ENCODE measurements around the gene CYP27C1.

CYP27C1 gene

GRCh38 chr2:127157114-127157513 lies 63.0 kb downstream of the CYP27C1 start:
- no peak overlapping the region for H4K91ac ChIP-seq (ENCODE audit: low read length)
- H3K4ac ChIP-seq (ENCODE audit: low read depth in 1 of 2, low read length in 2 of 2) = no peak overlapping the region
- no peak overlapping the region for H3K18ac ChIP-seq (ENCODE audit: low read depth in 1 of 2, low read length in 2 of 2)
- no peaks in the 10 kb centered on the region for H3K27me3 ChIP-seq (ENCODE audit: control insufficient read depth in 1 of 2, insufficient read depth in 1 of 2, low read length in 2 of 2)
- 90% methylated on average over 6 of the region's 6 CpGs for WGBS
- no peak overlapping the region for H2AK5ac ChIP-seq (ENCODE audit: low read length, severe bottlenecking)
- no peak overlapping the region for H4K8ac ChIP-seq (ENCODE audit: low read length)
- no peak overlapping the region for H3K14ac ChIP-seq (ENCODE audit: low read length in 2 of 2)
- no peak overlapping the region for H2AFZ ChIP-seq (ENCODE audit: low read depth, low read length)
- no peak overlapping the region for H3K27ac ChIP-seq (ENCODE audit: low read length, poor library complexity, severe bottlenecking)
- H2BK5ac ChIP-seq (ENCODE audit: low read depth, low read length, poor library complexity, severe bottlenecking) = no peak overlapping the region
- no peak overlapping the region for H3K4me3 ChIP-seq (ENCODE audit: insufficient read depth in 1 of 2, low read depth in 1 of 2, low read length in 2 of 2)
- no peak overlapping the region for H2BK15ac ChIP-seq (ENCODE audit: low read depth, poor library complexity, severe bottlenecking)
- peaks cover 31% of the 10 kb centered on the region for H3K4me1 ChIP-seq (ENCODE audit: control insufficient read depth, insufficient read depth, low read depth, low read length)
- H3K9ac ChIP-seq (ENCODE audit: low read length) = no peak overlapping the region
- H3K36me3 ChIP-seq (ENCODE audit: control insufficient read depth in 1 of 2, insufficient read depth in 2 of 2, low read depth in 1 of 2, low read length in 2 of 2) = no peaks in the 10 kb centered on the region
- no peaks in the 10 kb centered on the region for H3K79me1 ChIP-seq (replicated peaks; ENCODE audit: low read length, poor library complexity, severe bottlenecking)
- no peak overlapping the region for H2BK120ac ChIP-seq (ENCODE audit: low read depth, low read length)
- no peak for DNase-seq
- no peaks in the 10 kb centered on the region for H3K9me3 ChIP-seq (ENCODE audit: control insufficient read depth, low read length)
- no peak overlapping the region for H3K23ac ChIP-seq (ENCODE audit: low read length in 2 of 2)
- no peak overlapping the region for H3K4me2 ChIP-seq (ENCODE audit: low read length, poor library complexity, severe bottlenecking)
- H2BK12ac ChIP-seq (ENCODE audit: low read length in 2 of 2) = peak overlapping the region in 1 of 2 experiments; percentile 87

GRCh38 chr2:127155947-127156346 lies 64.2 kb downstream of the CYP27C1 start:
- H2BK12ac ChIP-seq (ENCODE audit: low read length in 2 of 2) = peak overlapping the region in 1 of 2 experiments; percentile 12
- H3K9ac ChIP-seq (ENCODE audit: low read length) = peak overlapping the region; percentile 83
- 4% methylated on average over 2 of the region's 2 CpGs for WGBS
- H3K27me3 ChIP-seq (ENCODE audit: control insufficient read depth in 1 of 2, insufficient read depth in 1 of 2, low read length in 2 of 2) = no peaks in the 10 kb centered on the region
- peak overlapping the region in 1 of 2 experiments; percentile 39 for H3K4me3 ChIP-seq (ENCODE audit: insufficient read depth in 1 of 2, low read depth in 1 of 2, low read length in 2 of 2)
- no peak overlapping the region for H2BK15ac ChIP-seq (ENCODE audit: low read depth, poor library complexity, severe bottlenecking)
- H2AFZ ChIP-seq (ENCODE audit: low read depth, low read length) = no peak overlapping the region
- H3K4me2 ChIP-seq (ENCODE audit: low read length, poor library complexity, severe bottlenecking) = no peak overlapping the region
- DNase-seq = peak; percentile 51
- peaks cover 26% of the 10 kb centered on the region for H3K4me1 ChIP-seq (ENCODE audit: control insufficient read depth, insufficient read depth, low read depth, low read length)
- no peaks in the 10 kb centered on the region for H3K79me1 ChIP-seq (replicated peaks; ENCODE audit: low read length, poor library complexity, severe bottlenecking)
- H3K36me3 ChIP-seq (ENCODE audit: control insufficient read depth in 1 of 2, insufficient read depth in 2 of 2, low read depth in 1 of 2, low read length in 2 of 2) = no peaks in the 10 kb centered on the region
- H3K27ac ChIP-seq (ENCODE audit: low read length, poor library complexity, severe bottlenecking) = peak overlapping the region; percentile 66
- no peak overlapping the region for H4K91ac ChIP-seq (ENCODE audit: low read length)
- no peaks in the 10 kb centered on the region for H3K9me3 ChIP-seq (ENCODE audit: control insufficient read depth, low read length)
- H3K4ac ChIP-seq (ENCODE audit: low read depth in 1 of 2, low read length in 2 of 2) = no peak overlapping the region
- H2BK120ac ChIP-seq (ENCODE audit: low read depth, low read length) = no peak overlapping the region
- H3K23ac ChIP-seq (ENCODE audit: low read length in 2 of 2) = no peak overlapping the region
- no peak overlapping the region for H2BK5ac ChIP-seq (ENCODE audit: low read depth, low read length, poor library complexity, severe bottlenecking)
- H3K18ac ChIP-seq (ENCODE audit: low read depth in 1 of 2, low read length in 2 of 2) = no peak overlapping the region
- H2AK5ac ChIP-seq (ENCODE audit: low read length, severe bottlenecking) = no peak overlapping the region
- no peak overlapping the region for H3K14ac ChIP-seq (ENCODE audit: low read length in 2 of 2)
- H4K8ac ChIP-seq (ENCODE audit: low read length) = no peak overlapping the region

- 92% methylated on average over 4 of the region's 7 CpGs for WGBS
- H3K27ac ChIP-seq (ENCODE audit: low read length, poor library complexity, severe bottlenecking) = peak overlapping the region; percentile 86
Measured at GRCh38 chr2:127155028-127155581, 65.0 kb downstream of the CYP27C1 start.

GRCh38 chr2:127154396-127154795 lies 65.7 kb downstream of the CYP27C1 start:
- no peaks in the 10 kb centered on the region for H3K27me3 ChIP-seq (ENCODE audit: control insufficient read depth in 1 of 2, insufficient read depth in 1 of 2, low read length in 2 of 2)
- H2BK12ac ChIP-seq (ENCODE audit: low read length in 2 of 2) = peak overlapping the region; percentile 76 to 91
- H3K18ac ChIP-seq (ENCODE audit: low read depth in 1 of 2, low read length in 2 of 2) = peak overlapping the region in 1 of 2 experiments; percentile 54
- peak overlapping the region; percentile 83 for H3K9ac ChIP-seq (ENCODE audit: low read length)
- H3K9me3 ChIP-seq (ENCODE audit: control insufficient read depth, low read length) = no peaks in the 10 kb centered on the region
- peak overlapping the region; percentile 13 for H2BK120ac ChIP-seq (ENCODE audit: low read depth, low read length)
- peak overlapping the region; percentile 53 for H2BK15ac ChIP-seq (ENCODE audit: low read depth, poor library complexity, severe bottlenecking)
- H4K8ac ChIP-seq (ENCODE audit: low read length) = peak overlapping the region; percentile 50
- no peak overlapping the region for H2AFZ ChIP-seq (ENCODE audit: low read depth, low read length)
- H3K79me1 ChIP-seq (replicated peaks; ENCODE audit: low read length, poor library complexity, severe bottlenecking) = no peaks in the 10 kb centered on the region
- 82% methylated on average over 2 of the region's 4 CpGs for WGBS
- DNase-seq = no peak
- H3K27ac ChIP-seq (ENCODE audit: low read length, poor library complexity, severe bottlenecking) = peak overlapping the region; percentile 86
- peak overlapping the region in 1 of 2 experiments; percentile 8 for H3K4me3 ChIP-seq (ENCODE audit: insufficient read depth in 1 of 2, low read depth in 1 of 2, low read length in 2 of 2)
- H4K91ac ChIP-seq (ENCODE audit: low read length) = peak overlapping the region; percentile 31
- peaks cover 26% of the 10 kb centered on the region for H3K4me1 ChIP-seq (ENCODE audit: control insufficient read depth, insufficient read depth, low read depth, low read length)
- H3K4me2 ChIP-seq (ENCODE audit: low read length, poor library complexity, severe bottlenecking) = no peak overlapping the region
- H2AK5ac ChIP-seq (ENCODE audit: low read length, severe bottlenecking) = peak overlapping the region; percentile 98
- H3K14ac ChIP-seq (ENCODE audit: low read length in 2 of 2) = no peak overlapping the region
- no peak overlapping the region for H3K23ac ChIP-seq (ENCODE audit: low read length in 2 of 2)
- H3K4ac ChIP-seq (ENCODE audit: low read depth in 1 of 2, low read length in 2 of 2) = peak overlapping the region in 1 of 2 experiments; percentile 19
- peak overlapping the region; percentile 12 for H2BK5ac ChIP-seq (ENCODE audit: low read depth, low read length, poor library complexity, severe bottlenecking)
- no peaks in the 10 kb centered on the region for H3K36me3 ChIP-seq (ENCODE audit: control insufficient read depth in 1 of 2, insufficient read depth in 2 of 2, low read depth in 1 of 2, low read length in 2 of 2)

More at GRCh38 chr2:127155028-127155581, 65.0 kb downstream of the CYP27C1 start:
- Histone ChIP-seq H4K91ac (ENCODE audit: low read length) (no peak overlapping the region), H2BK5ac (ENCODE audit: low read depth, low read length, poor library complexity, severe bottlenecking) (peak overlapping the region; percentile 78), H3K14ac (ENCODE audit: low read length in 2 of 2) (no peak overlapping the region), H3K36me3 (ENCODE audit: control insufficient read depth in 1 of 2, insufficient read depth in 2 of 2, low read depth in 1 of 2, low read length in 2 of 2) (no peaks in the 10 kb centered on the region), H4K8ac (ENCODE audit: low read length) (no peak overlapping the region), H2AK5ac (ENCODE audit: low read length, severe bottlenecking) (peak overlapping the region; percentile 93), H2BK15ac (ENCODE audit: low read depth, poor library complexity, severe bottlenecking) (no peak overlapping the region), H3K4me1 (ENCODE audit: control insufficient read depth, insufficient read depth, low read depth, low read length) (peaks cover 26% of the 10 kb centered on the region), H3K4me3 (ENCODE audit: insufficient read depth in 1 of 2, low read depth in 1 of 2, low read length in 2 of 2) (peak overlapping the region in 1 of 2 experiments; percentile 39), H2AFZ (ENCODE audit: low read depth, low read length) (peak overlapping the region; percentile 48), H2BK120ac (ENCODE audit: low read depth, low read length) (peak overlapping the region; percentile 57), H3K79me1 (replicated peaks; ENCODE audit: low read length, poor library complexity, severe bottlenecking) (no peaks in the 10 kb centered on the region), H3K9ac (ENCODE audit: low read length) (peak overlapping the region; percentile 83), H3K4ac (ENCODE audit: low read depth in 1 of 2, low read length in 2 of 2) (peak overlapping the region in 1 of 2 experiments; percentile 21), H3K27me3 (ENCODE audit: control insufficient read depth in 1 of 2, insufficient read depth in 1 of 2, low read length in 2 of 2) (no peaks in the 10 kb centered on the region), H3K4me2 (ENCODE audit: low read length, poor library complexity, severe bottlenecking) (peak overlapping the region; percentile 42), H2BK12ac (ENCODE audit: low read length in 2 of 2) (no peak overlapping the region), H3K9me3 (ENCODE audit: control insufficient read depth, low read length) (no peaks in the 10 kb centered on the region), H3K23ac (ENCODE audit: low read length in 2 of 2) (no peak overlapping the region), H3K18ac (ENCODE audit: low read depth in 1 of 2, low read length in 2 of 2) (no peak overlapping the region)
- DNase-seq = no peak

Measured in mesenchymal stem cell (in vitro differentiated cells and primary cell).